AG04449 (cell line): Measurements from ENCODE around the gene PFN1.

Source experiments
- CTCF ChIA-PET: fragments of 350-600 bp; formaldehyde crosslinking; extraction: SDS; loops from one replicate; lab custom pipeline; 2021; ENCODE audit warnings: antibody characterized with exemption; lab: Yijun Ruan, JAX
- POLR2A ChIA-PET: fragments of 400-600, 350-600 bp; formaldehyde crosslinking; extraction: SDS; loops from one replicate; lab custom pipeline; 2020; ENCODE audit warnings: antibody characterized with exemption, inconsistent platforms; lab: Yijun Ruan, JAX
- DNase-seq: peaks from one replicate; pipeline ENCODE4 v3.0.0-alpha.2; 2010; ENCODE audit warnings: low read depth, low spot score
- H3K4me3 ChIP-seq: 2 replicates; pipeline ENCODE4 v1.5.1; 2011; ENCODE audit warnings: low read depth, mild to moderate bottlenecking, control low read depth, low read length
- TF ChIP-seq, protein P1 (sequence below): IDR thresholded peaks from one replicate; pipeline ENCODE4 v1.5.1; 2011; ENCODE audit warnings: mild to moderate bottlenecking, moderate library complexity, low read length, control low read depth, inconsistent platforms; ENCODE audit not compliant: insufficient read depth; ENCODE audit errors: missing control alignments

The PFN1 gene

GRCh38 chr17:4950075-4950745, 1.9 kb upstream of the PFN1 start:
- H3K4me3 ChIP-seq, result peak overlapping the region; percentile 48
- TF ChIP-seq, protein P1, sequence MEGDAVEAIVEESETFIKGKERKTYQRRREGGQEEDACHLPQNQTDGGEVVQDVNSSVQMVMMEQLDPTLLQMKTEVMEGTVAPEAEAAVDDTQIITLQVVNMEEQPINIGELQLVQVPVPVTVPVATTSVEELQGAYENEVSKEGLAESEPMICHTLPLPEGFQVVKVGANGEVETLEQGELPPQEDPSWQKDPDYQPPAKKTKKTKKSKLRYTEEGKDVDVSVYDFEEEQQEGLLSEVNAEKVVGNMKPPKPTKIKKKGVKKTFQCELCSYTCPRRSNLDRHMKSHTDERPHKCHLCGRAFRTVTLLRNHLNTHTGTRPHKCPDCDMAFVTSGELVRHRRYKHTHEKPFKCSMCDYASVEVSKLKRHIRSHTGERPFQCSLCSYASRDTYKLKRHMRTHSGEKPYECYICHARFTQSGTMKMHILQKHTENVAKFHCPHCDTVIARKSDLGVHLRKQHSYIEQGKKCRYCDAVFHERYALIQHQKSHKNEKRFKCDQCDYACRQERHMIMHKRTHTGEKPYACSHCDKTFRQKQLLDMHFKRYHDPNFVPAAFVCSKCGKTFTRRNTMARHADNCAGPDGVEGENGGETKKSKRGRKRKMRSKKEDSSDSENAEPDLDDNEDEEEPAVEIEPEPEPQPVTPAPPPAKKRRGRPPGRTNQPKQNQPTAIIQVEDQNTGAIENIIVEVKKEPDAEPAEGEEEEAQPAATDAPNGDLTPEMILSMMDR, result no peak
- no peak for DNase-seq
- ChIA-PET CTCF (interaction anchor here (2.4 kb wide), 1 partner anchor 17 kb away, joined by 11 read pairs; the partner anchor contains the start of gene SPAG7), POLR2A (interaction anchor here (6.2 to 6.6 kb wide), 2 partner anchors 10 to 15 kb away, joined by 49 to 112 read pairs; partner anchors contain the start of genes RNF167, SLC25A11 and SPAG7)

GRCh38 chr17:4949321-4950074, 1.2 kb upstream of the PFN1 start:
- DNase-seq, result no peak
- TF ChIP-seq, protein P1, result no peak
- ChIA-PET CTCF (interaction anchor here (1.6 kb wide), 1 partner anchor 38 kb away, joined by 4 read pairs; the partner anchor contains the start of gene CAMTA2), POLR2A (interaction anchor here (1.5 to 6.9 kb wide), 4 partner anchors 8 to 17 kb away, joined by 5 to 119 read pairs (median 80); partner anchors contain the start of genes RNF167, SLC25A11 and SPAG7)
- peak overlapping the region; percentile 99 for H3K4me3 ChIP-seq

DNA sequence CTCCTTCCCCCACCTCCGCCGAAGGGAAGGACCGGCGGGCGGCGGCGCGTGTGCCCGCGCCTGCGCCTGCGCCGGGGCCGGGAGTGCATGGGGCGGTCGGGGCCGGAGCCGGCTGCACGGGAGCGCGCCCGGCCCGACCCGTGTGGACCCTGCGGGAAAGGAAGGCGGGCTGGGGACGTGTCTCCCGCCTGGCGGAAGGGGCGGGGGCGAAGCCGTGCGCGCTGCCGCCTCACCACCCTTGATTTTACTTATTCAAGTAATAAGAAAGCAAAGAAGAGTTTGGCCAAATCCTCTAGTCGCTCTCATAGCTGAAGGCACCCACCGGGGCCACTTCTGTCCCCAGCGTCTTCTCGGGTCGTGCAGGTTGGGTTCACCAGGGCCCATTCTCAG, 596 bp upstream of the PFN1 start:
- ChIA-PET CTCF (interaction anchor here (1.6 kb wide), 1 partner anchor 39 kb away, joined by 4 read pairs; the partner anchor contains the start of gene CAMTA2), POLR2A (interaction anchor here (0.6 to 6.9 kb wide), 6 partner anchors 8 to 59 kb away, joined by 3 to 119 read pairs (median 7); partner anchors contain the start of genes CAMTA2, INCA1, KIF1C and RNF167)
- TF ChIP-seq, protein P1, result no peak
- DNase-seq, result peak; percentile 38
- H3K4me3 ChIP-seq, result peak overlapping the region; percentile 99

DNA sequence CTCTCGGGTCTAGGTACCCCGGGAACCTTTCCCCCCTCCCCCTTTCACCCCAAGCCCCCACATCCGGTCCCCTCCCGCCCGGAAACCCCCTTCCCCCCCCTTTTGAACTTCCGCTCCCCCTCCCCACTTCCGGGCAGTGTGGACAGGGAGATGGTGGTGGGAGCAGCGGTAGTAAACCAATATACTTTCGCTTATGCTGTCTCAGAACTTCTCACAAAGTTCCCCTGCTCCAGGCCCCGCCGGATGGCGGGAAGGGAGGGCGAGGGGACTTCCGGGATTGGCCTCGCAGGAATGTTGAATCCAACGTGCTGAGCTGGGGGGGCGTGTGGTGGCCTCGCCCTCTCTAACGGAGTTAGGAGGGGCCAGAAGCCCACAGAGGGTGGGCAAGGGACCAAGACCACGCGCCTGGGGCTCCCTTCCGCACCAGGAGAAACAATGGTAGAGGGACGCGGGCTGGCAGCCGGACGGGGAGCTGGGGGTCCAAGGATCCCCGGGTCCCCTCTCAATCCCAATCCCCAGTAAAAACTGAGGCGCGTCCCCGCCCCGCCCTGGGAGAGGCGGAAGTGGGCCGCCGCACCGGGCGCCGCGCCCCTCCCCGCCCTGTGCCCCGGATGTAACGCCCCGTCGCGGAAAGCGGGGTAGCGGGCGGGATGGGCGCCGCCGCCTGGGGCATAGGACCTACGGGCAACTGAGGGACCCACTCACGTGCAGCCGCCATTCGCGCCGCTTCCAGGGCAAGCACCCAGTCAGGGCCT, 742 bp downstream of the PFN1 start:
- DNase-seq, result no peak
- ChIA-PET CTCF (interaction anchor here (1.2 to 1.6 kb wide), 2 partner anchors 38 to 40 kb away, joined by 4 to 6 read pairs; partner anchors contain the start of gene CAMTA2), POLR2A (interaction anchor here (0.6 to 6.9 kb wide), 6 partner anchors 7 to 135 kb away, joined by 3 to 119 read pairs (median 6); partner anchors contain the start of genes CAMTA2, INCA1, KIF1C and RNF167)
- TF ChIP-seq, protein P1, result no peak
- H3K4me3 ChIP-seq, result peak overlapping the region; percentile 99

DNA sequence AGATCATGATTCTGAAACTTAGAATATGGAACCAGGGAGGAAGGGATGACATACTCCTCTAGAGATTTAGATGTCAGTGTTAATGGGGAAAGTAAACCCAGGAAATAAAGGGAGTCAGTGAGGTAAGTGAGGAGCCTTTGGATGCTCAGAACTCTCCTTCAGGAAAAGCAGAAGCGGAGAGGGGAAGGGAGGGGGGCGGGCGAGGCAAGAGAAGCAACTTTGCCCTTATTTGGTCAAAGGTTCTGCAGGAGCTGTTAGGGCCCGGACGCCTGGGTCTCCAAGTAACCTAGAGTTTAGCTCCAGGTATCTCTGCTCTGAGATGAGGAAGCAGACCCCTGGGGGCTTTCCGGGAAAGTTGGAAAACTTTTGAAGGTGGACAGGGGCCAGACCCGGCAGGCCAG, 1.3 kb downstream of the PFN1 start:
- H3K4me3 ChIP-seq, result peak overlapping the region; percentile 99
- DNase-seq, result no peak
- TF ChIP-seq, protein P1, result no peak
- ChIA-PET CTCF (interaction anchor here (1.2 kb wide), 1 partner anchor 38 kb away, joined by 6 read pairs; no protein-coding TSS in a partner anchor), POLR2A (interaction anchor here (0.7 to 6.9 kb wide), 4 partner anchors 9 to 40 kb away, joined by 3 to 119 read pairs (median 6); partner anchors contain the start of genes CAMTA2 and SPAG7)
